HG03039 (cell line): ENCODE results near the gene UPF1.

Experiments
- ATAC-seq: cut with Tn5 transposase; IDR thresholded peaks from one replicate; pipeline ENCODE4 v1.9.1; 2021; ENCODE audit warnings: mild to moderate bottlenecking, moderate library complexity; ENCODE audit not compliant: unreplicated experiment

UPF1 gene

DNA sequence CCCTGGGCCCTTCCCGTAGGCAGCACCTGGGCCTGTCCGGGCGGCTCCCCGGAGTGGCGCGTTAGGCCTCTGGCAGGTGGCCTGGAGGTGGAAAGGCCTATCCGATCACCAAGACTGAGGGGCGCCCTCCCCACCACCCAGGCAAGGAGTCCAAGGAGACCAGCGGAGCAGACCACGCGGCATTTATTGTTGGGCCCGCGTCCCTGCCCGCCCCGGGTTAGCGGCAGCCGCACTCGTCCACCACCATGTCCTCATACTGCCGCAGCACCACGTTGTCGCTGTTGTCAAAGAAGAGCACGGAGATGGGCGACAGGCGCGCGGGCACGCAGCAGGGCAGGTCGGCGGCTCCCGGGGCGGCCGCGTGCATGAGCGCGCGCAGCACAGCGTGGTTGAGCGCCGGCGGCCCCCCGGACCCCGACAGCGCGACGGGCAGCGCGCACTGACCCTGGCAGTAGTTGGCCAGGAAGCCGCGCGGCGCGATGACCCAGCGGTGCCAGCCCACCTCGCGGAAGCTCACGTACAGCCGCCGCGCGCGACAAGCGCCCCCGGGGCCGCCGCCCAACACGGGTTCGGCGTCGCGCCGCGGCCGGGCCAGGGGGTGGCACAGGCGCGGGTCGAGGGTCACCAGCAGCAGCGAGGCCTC, 36.7 kb downstream of the UPF1 start:
- ATAC-seq, result no peak

DNA sequence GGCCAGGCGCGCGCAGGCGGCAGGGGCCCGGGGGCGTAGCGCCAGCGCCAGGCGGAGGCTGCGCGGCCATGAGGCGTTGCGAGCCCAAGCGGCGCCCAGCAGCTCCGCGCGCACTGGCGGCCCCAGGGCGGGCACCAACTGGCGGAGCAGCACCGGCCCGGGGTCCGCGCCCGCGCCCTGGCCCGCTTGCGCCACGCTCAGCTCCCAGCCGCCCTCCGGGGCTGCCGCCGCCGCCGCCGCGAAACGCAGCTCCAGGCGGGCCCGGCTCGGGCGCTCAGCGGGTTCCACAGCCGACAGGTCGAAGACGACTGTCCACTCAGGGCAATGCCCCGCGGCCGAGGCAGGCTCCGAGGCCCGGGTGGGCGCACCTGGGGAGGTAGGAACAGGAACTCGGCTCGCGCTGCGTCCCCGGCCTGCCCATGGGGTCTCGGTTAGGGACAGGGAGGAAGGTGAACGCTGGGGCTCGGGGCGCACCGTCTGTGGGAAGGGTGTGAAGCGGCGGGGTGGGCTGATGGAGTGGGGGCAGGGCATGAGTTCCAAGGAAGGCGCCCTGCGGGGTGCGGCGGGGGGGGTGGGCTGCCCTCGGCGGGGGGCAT, 37.4 kb downstream of the UPF1 start:
- ATAC-seq, result no peak

DNA sequence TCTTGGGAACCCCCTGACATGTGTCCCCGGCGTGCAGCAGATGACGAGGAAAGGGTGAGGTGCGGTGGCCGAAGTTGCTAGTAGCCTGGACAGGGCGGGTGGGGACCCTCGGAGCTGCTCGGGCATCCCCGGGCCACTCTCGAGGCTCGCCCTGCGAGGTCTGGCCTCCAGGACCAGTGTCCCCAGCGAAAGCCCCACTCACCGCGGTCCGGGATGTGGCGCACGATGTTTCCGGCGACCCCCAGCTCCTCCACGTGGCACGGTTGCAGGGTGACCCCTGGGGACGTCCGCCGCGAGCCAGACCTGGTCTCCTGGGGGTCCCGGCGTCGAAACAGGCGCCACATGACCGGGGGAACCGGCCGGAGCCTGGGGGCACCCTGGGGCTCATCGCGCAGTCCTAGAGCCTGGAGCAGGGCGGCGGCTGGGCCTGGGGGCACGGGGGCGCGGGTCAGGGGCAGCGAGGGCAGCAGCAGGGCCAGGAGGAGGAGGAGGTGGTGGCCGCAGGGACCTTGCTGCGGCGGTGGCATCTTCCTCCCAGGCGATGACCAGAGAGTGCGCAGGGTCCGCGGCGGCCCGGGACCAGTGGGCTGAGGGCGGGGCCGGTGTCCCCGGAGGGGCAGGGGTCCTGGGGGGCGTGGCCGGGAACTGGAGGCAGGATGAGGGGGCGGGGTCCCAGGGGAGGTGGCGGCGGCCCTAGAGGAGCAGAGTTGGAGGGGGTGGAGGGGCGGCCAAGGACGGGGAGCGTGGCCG, 38.2 kb downstream of the UPF1 start:
- ATAC-seq, result no peak

DNA sequence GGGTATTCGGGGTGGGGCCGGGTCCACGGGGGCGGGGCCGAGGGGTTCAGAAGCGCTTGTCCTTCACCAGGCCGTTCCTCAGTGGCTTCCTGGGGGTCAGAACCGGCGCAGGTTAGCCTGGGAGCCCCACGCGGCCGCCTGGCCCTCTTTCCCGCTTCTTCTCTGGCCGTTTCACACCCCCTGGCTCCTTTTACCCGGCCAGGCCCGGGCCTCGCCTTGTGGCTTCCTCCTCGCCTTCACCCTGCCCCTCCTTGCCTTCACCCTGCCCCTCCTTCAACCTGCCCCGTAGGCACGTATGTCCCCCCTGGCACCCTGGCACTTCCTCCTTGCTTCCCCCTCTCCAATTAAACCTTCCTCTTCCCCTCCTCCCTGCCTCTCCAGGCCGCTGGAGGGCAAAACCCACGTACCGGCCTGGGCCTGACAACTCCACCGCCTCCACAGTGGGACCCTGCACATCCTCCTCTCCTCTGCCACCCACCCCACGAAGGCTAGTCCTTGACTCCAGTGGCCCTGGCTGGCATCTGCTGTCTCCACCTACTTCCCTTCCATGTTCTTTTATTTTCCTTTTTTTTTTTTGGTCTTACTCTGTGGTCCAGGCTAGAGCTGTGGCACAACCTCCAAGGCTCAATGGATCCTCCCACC, 38.9 kb downstream of the UPF1 start:
- ATAC-seq, result no peak

DNA sequence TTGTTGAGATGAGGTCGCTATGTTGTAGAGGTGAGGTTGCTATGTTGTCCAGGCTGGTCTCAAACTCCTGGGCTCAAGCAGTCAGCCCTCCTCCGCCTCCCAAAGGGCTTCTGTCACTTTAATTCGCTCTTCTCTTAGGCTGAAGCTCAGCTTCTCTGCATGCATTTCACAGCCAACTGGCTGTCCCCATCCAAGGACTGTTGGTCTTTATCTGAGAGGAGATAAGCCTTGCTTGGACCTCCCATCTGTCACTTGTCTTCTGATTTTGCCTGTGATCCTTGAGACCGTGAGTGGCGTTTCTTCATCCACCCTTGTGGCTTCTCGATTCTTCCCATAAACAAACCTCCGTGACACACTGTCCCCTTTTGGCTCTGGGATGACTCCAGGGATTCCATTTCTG, 39.8 kb downstream of the UPF1 start:
- ATAC-seq, result no peak

DNA sequence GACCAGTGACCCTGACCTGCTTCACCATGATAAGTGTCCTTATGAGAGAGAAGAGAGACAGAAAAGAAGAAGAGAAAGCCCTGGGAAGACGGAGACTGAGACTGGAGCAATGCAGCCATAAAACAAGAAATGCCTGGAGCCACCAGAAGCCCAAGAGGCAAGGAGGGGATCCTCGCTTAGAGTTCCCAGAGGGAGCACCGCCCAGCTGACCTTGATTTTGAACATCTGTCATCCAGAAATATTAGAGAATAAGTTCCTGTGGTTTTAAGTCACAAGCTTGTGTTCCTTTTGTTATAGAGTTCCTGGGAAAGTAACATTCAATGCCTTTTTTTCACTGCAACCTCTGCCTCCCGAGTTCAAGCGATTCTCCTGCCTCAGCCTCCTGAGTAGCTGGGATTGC, 44.0 kb downstream of the UPF1 start:
- no peak for ATAC-seq

DNA sequence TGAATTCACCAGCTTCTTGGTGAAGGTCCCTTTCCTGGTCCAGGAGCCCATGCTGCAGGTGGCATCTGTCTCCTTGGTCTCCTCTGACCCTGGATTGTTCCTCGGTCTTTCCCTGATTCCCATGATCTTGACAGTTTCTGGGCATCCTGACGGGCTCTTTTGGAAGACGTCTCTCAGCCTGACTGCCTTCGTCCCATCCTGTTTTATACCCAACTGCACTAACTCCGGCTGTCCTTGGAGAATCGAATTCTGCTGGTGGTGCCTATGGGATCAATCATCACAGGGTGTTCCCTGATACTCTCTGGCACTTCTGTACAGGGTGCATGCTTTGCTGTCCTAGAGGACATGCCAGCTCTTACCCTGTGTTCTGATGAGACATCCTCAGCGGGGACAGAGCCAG, 45.1 kb downstream of the UPF1 start:
- no peak for ATAC-seq

DNA sequence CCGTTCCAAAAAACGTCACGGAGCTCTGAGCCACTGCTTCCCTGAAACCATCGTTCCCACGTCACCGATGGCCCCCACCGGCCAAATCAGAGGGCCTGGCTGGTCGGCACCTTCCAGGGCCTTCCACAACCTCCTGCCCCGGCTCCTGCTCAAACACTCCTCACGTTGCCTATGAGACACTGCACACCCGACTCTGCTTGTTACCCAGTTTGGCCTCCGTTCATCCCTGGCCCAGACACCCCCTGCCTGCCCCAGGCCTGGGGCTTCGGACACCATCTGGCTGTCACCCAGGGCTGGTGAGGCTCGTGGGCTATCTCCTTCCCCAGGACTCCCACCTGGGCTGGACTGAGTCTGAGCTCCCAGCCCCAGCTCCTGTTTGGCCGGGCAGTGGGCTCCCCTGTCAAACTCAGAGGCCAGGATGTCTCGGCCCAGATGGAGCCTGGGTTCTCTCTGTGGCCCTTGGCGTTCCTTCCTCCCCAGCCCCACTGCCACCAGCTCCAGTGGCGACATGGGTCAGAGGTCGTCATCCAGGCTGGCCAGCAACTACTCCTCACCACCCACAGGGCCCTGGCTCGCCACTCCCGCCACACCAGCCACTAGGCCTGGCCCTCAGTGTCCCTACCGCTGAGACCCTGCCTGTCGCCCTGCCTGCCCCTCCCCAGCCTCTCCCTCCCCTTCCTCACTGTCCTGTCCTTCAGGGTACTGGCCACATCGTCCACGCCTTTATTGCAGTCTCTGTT, 46.5 kb downstream of the UPF1 start:
- no peak for ATAC-seq

DNA sequence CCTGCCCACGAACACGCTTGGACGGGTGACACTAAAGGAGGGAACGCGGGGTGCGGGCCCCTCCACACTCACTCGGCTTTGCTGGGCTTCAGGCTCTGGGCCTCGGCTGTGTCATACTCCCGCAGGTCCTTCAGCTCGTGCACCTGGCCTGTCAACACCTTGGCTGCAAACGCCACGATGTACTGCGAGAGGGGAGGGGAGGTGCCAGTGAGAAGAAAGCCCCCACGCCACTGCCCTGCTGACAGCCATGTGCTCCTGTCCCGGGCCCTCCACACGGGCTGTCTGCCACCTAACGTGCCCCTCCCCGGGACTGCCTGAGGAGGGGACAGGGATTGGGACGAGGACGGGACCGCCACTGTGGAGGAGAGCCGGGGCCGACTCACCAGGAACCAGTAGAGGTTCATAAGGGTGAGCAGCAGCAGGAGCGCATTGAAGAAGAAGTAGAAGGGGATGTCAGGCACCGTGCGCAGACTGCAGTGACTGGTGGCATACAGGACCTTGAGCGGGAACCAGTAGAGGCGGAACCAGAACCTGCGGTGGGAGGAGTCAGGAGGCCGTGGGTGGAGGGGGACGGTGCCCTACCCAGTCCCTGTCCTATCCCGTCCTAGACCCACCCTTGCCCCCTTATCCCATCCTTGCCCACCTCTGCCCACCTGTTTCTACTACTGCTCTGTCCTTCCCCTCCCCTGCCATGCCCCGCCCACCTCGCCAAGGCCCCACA, 47.3 kb downstream of the UPF1 start:
- ATAC-seq, result no peak

DNA sequence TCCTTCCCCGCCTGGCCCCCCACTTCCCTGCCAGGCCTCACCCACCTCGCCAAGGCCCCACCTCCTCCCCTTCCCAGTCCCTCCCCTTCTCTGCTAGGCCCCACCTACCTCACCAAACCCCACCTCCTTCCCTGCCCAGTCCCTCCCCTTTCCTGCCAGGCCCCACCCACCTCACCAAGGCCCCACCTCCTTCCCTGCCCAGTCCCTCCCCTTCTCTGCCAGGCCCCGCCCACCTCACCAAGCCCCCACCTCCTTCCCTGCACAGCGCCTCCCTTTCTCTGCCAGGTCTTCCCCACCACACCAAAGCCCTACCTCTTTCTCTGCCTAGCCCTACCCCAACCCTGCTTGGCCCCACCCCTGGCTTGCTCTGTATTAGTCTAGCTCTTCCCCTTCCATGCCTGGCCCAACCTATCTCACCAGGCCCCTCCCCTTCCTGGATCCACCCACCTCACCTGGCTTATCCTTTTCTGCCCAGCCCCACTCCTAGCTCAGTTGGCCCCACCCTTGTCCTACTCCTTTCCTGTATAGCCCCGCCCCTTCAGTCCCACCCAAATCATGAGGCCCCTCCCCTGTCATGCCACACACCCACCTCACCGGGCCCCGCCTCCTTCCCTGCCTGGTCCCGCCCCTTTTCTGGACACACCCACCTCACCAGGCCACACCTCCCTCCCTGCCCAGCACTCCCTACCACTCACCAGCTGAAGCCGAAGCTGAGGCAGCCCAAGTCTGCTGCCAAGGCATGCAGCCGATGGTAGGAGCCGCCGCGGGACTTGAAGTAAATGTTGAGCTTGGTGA, 48.0 kb downstream of the UPF1 start:
- ATAC-seq, result no peak

DNA sequence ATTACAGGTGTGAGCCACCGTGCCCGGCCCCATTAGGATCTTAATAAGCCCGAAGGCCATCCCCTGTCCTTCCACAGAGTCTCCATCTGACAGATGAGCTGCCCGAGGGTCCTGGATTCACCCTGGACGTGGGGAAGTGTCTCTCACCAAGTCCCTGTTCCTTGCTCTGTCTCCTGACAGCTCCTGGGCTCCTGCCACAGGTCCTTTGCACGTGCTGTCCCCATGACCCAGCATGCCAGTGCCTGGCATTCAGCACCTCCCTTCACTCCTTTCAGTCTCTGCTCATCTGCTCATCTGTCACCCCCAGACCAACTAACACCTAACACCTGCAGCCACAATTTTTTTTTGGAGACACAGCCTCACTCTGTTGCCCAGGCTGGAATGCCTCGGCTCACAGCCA, 49.7 kb downstream of the UPF1 start:
- ATAC-seq, result no peak

DNA sequence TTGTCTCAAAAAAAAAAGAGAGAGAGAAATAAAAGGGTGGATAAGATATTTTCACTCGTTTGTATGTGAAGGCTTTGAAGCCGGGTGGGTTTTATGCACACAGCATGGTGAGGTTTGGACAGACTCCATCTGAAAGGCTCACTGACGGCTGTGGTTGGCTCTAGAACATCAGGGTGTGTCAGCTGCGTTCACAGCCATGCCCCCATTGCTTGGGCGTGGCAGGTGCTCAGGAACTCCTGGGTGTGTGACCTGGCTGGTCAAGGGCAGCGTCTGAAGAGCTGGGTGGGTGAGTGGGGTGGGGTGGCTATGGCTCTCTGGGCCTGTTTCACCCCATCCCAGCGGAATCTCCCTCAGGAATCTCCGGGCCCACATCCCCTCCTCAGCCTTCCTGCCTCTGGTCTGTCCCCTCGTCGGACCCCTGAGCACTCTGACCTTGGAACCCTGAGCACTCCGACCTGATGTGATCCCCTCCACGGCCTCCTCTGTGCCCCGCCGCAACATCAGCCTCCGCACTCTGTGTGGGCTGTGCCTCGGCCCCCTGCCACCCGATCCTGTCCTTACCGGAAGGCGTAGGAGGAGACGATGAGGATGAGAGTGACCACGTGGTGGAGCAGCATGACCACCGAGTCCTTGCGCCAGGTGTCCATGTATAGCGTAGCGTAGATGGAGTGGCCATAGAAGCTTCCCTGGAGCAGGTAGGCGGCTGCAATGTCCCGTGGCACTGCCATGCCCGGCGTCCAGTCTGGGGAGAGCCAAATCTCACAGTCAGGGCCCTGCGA, 52.0 kb downstream of the UPF1 start:
- no peak for ATAC-seq

DNA sequence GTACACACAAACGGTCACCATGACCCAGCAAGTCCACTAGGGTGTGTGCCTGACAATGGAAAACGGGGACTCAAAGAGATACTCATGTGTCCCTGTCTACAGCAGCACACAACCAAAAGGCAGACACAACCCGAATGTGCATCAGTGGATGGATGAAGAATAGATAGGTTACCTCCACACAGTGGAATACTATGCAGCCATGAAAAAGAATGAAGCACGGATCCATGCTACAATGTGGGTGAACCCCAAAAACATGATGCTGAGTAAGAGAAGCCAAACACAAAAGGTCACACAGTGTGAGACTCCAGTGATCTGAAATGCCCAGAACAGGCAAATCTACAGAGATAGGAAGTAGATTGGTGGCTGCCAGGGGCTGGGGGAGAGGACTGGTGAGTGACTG, 55.2 kb downstream of the UPF1 start:
- no peak for ATAC-seq

DNA sequence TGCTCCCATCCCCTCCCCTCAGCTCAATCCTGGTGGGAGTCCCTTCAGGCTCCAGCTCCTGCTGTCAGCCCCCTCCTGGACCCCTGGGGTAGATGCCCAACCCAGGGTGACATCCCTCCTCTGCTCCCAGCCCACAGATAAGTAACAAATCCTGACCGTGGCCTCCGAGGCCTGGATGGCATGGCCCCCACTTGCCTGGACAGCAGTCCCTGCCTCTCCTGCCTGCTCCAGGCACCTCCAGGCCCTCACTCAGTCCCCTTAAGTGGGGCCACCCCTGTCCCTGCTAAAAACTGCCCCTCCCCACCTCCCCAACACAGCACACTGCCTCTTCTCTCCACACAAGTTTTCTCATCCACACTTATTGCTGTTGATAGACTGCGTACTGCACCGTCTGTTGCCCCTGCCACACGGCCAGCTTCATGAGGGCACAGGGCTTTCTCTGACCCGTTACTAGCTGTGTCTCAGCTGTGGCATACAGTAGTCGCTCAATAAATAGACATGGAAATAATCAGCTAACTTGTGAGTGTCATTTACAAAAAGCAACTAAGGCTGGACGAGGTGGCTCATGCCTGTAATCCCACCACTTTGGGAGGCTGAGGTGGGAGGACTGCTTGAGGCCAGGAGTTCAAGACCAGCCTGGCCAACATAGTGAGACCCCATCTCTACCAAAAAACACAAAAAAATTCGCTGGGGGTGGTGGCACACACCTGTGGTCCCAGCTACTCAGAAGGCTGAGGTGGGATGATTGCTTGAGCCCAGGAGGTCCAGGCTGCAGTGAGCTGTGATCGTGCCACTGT, 58.4 kb downstream of the UPF1 start:
- ATAC-seq, result no peak

DNA sequence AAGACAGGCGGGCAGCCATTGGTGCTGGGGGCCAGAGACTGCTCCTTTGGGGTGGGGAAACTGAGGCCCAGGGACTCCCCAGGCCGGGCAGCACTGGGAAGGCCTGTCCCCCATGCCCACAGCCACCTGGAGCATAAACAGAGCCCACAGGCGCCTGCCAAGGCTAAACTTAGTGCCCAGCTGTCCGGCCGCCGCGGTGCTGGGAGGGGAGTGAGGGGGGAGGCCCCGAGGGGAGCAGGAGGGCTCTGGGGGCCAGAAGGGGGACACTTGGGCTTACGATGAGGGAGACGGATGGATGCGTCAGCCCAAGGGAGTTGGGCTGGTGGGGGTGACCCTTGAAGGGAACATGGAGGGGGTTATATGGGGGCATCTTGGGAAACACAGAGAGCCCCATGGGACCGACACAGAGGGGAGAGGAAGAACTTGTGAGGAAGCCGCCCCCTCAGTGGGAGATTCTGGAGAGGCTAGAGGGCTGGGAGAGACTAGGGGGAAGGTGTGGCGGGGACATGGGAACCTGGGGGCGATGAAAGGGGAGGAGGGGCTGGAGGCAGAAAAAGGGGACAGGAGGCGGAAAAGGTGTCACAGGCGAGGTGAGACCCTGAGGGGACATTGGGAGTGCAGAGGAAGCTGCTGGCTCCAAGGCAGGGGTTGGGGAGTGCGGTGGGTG, 62.0 kb downstream of the UPF1 start:
- no peak for ATAC-seq

DNA sequence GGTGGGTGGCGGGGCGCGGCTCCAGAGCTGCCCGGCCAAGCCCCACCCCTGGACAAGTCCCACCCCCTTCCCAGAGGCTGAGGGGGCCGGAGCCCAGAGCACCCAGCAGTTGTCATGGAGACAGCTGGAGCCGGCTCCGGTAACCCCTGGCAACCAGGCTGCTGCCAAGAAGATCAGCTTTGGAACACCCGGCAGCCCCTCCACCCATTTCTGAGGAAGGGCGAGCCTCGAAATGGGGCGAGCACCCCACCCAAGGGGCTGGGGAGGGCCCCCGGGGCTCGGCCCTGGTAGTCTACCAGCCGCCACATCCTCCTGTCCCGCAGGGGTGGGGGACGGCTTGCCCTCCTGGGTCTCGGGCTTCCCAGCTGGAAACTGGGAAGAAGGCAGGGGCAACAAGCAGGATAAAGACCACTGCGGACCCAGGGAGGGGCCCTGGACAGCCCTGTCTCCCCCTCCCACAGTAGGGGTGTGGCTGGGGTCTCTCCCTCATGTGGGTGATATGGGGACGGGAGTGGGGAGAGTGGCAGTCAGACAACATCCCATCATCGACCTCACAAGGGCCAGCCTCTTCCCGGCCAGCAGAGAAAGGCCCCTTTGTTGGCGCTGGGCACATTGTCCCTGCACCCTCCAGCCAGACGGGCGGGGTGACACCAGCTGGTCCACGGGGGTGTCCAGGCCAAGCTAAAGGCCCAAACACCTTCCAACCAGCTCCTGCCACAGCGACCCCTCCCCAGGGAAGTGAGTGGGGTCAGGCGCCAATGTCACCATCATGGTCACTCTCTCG, 62.7 kb downstream of the UPF1 start:
- ATAC-seq, result no peak
